ENCODE measurements around the gene GRM1. TPM values are rescaled to one million over a fixed set of nuclear protein-coding genes. Genes with fewer than 3 reads are reported as not detected.

Gene GRM1
- total RNA-seq, 1 donor from 2014 or later, result not detected

DNA sequence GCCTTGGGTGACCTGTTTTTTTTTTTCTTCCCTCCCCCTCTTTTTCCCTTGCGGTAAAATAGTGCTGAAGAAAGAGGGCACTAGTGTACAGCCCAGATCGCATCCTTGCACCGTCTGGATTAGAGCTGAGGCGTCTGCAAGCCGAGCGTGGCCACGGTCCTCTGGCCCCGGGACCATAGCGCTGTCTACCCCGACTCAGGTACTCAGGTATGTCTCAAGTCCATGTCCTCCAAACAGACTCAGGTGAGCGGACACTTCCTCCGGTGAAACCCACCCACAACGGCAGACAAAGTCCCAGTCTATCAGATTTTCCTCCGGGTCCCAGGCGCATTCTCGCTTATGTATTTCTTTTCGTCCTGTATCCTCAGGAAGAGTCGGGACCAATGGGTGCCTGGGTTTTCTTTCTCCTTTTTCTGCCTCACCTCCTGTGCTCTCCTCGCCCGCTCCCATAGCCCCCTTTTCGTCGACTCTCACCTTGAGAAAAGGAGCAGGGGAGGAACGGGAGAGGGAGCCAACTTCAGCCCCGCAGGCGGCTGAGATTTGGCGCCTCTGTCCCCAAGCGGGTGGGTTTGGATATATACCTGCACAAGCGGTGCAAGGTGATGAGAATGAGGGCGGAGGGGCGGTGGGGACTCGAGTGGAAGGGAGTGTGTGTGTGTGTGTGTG lies 1.1 kb upstream of the GRM1 start:
- Histone ChIP-seq H3K27me3 (no peaks in the 10 kb centered on the region), H3K27ac (no peak overlapping the region), H3K4me1 (no peaks in the 10 kb centered on the region), H3K9me3 (no peaks in the 10 kb centered on the region), H3K36me3 (no peaks in the 10 kb centered on the region), H3K4me3 (no peak overlapping the region)
- intact Hi-C loops (cut with DNase I), result no loop called here
- TF ChIP-seq POLR2AphosphoS5 (IDR thresholded peaks at IDR 0.05; ENCODE audit: insufficient read depth in 1 of 2, low read depth in 1 of 2) (no peak), POLR2A (IDR thresholded peaks at IDR 0.05) (no peak)
- TF ChIP-seq, protein P1, sequence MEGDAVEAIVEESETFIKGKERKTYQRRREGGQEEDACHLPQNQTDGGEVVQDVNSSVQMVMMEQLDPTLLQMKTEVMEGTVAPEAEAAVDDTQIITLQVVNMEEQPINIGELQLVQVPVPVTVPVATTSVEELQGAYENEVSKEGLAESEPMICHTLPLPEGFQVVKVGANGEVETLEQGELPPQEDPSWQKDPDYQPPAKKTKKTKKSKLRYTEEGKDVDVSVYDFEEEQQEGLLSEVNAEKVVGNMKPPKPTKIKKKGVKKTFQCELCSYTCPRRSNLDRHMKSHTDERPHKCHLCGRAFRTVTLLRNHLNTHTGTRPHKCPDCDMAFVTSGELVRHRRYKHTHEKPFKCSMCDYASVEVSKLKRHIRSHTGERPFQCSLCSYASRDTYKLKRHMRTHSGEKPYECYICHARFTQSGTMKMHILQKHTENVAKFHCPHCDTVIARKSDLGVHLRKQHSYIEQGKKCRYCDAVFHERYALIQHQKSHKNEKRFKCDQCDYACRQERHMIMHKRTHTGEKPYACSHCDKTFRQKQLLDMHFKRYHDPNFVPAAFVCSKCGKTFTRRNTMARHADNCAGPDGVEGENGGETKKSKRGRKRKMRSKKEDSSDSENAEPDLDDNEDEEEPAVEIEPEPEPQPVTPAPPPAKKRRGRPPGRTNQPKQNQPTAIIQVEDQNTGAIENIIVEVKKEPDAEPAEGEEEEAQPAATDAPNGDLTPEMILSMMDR (IDR thresholded peaks at IDR 0.05), result no peak
- DNase-seq (ENCODE audit: extremely low spot score in 2 of 2), result no peak

DNA sequence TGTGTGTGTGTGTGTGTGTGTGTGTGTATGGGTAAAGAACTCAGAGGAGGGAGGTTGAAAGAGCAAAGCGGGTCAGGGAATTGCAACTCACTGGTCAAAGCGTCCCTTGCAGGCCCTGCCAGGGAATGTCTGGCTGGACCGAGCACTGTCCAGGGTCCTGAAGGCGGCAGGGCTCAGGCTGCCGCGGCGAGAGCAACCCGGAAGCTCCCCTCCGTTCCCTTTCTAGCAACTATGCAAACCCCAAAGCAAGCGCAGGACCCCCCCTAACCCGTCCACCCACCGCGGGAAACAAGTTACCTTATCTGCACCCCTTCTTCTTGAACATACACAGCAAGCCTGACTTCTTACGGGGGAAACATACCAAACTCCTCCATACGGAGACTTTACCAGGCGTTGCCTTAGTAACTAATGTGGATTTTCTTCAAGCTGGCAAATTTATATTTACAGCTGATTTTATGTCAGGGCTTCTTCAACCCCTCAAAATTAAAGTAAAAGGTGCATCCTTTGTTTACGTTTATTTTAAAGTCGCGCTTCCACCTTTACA lies 538 bp upstream of the GRM1 start:
- Histone ChIP-seq H3K36me3 (no peaks in the 10 kb centered on the region), H3K27me3 (no peaks in the 10 kb centered on the region), H3K27ac (no peak overlapping the region), H3K4me1 (no peaks in the 10 kb centered on the region), H3K9me3 (no peaks in the 10 kb centered on the region), H3K4me3 (no peak overlapping the region)
- TF ChIP-seq POLR2A (IDR thresholded peaks at IDR 0.05) (no peak), POLR2AphosphoS5 (IDR thresholded peaks at IDR 0.05; ENCODE audit: insufficient read depth in 1 of 2, low read depth in 1 of 2) (no peak)
- intact Hi-C loops (cut with DNase I), result no loop called here
- no peak for DNase-seq (ENCODE audit: extremely low spot score in 2 of 2)

DNA sequence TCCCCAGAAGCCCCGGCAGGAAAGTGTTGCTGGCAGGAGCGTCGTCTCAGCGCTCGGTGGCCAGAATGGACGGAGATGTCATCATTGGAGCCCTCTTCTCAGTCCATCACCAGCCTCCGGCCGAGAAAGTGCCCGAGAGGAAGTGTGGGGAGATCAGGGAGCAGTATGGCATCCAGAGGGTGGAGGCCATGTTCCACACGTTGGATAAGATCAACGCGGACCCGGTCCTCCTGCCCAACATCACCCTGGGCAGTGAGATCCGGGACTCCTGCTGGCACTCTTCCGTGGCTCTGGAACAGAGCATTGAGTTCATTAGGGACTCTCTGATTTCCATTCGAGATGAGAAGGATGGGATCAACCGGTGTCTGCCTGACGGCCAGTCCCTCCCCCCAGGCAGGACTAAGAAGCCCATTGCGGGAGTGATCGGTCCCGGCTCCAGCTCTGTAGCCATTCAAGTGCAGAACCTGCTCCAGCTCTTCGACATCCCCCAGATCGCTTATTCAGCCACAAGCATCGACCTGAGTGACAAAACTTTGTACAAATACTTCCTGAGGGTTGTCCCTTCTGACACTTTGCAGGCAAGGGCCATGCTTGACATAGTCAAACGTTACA lies 817 bp downstream of the GRM1 start:
- Histone ChIP-seq H3K9me3 (no peaks in the 10 kb centered on the region), H3K4me3 (no peak overlapping the region), H3K36me3 (no peaks in the 10 kb centered on the region), H3K4me1 (no peaks in the 10 kb centered on the region), H3K27me3 (no peaks in the 10 kb centered on the region), H3K27ac (no peak overlapping the region)
- intact Hi-C loops (cut with DNase I), result no loop called here
- no peak for DNase-seq (ENCODE audit: extremely low spot score in 2 of 2)
- TF ChIP-seq, protein P1 (IDR thresholded peaks at IDR 0.05), result no peak
- TF ChIP-seq POLR2AphosphoS5 (IDR thresholded peaks at IDR 0.05; ENCODE audit: insufficient read depth in 1 of 2, low read depth in 1 of 2) (no peak), POLR2A (IDR thresholded peaks at IDR 0.05) (no peak)

DNA sequence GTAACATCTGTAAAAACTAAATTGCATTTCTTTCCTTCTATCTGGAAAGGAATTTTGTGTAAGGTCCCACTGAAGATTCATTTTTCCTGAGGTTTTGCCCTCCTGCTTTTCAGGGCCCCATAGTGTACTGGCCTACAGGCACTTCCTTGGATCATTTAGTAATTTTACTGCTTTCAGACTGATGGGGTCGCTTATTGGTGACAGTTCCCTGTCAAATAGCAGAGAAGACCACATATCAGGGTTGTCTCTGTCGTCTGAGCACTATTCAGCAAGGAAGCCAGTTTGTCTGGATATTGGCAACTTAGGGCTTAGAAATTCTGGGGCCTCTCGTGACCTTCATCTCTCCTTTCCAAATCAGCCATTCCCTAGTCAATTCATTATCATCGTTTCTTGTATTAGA lies 3.5 kb downstream of the GRM1 start:
- TF ChIP-seq, protein P1 (IDR thresholded peaks at IDR 0.05), result no peak
- TF ChIP-seq POLR2A (IDR thresholded peaks at IDR 0.05), result no peak
- DNase-seq (ENCODE audit: extremely low spot score in 2 of 2), result no peak
- no peaks in the 10 kb centered on the region for H3K27me3 ChIP-seq
- H3K4me3 ChIP-seq, result no peak overlapping the region
- H3K36me3 ChIP-seq, result no peaks in the 10 kb centered on the region
- H3K4me1 ChIP-seq, result no peaks in the 10 kb centered on the region
- no peaks in the 10 kb centered on the region for H3K9me3 ChIP-seq
- intact Hi-C loops (cut with DNase I), result no loop called here
- H3K27ac ChIP-seq, result no peak overlapping the region

DNA sequence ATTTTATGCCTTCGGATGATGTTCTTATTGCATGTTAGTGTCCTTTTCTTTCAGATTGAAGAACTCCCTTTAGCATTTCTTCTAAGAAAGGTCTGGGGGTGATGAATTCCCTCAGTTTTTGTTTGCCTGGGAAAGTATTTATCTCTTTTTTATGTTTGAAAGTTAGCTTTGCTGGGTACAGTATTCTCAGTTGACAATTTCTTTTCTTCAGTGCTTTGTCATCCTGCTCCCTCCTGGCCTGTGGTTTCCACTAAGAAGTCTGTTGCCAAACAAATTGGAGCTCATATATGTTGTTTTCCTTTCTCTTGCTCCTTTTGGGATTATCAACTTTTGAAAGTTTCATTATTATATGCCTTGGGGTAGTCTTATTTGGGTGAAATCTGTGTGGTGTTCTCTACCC lies 11.5 kb downstream of the GRM1 start:
- Histone ChIP-seq H3K27me3 (no peaks in the 10 kb centered on the region), H3K4me1 (no peaks in the 10 kb centered on the region), H3K36me3 (no peaks in the 10 kb centered on the region), H3K4me3 (no peak overlapping the region), H3K27ac (no peak overlapping the region), H3K9me3 (no peaks in the 10 kb centered on the region)
- no peak for DNase-seq (ENCODE audit: extremely low spot score in 2 of 2)
- TF ChIP-seq, protein P1 (IDR thresholded peaks at IDR 0.05), result no peak
- TF ChIP-seq POLR2AphosphoS5 (IDR thresholded peaks at IDR 0.05; ENCODE audit: insufficient read depth in 1 of 2, low read depth in 1 of 2) (no peak), POLR2A (IDR thresholded peaks at IDR 0.05) (no peak)
- intact Hi-C loops (cut with DNase I), result no loop called here
